Activated T-cell treated with anti-CD3 and anti-CD28 coated beads, Interleukin-2, amount 50 U/mL, for 4 hours (primary cell): ENCODE results near the gene SLC4A3. TPM values are rescaled to one million over a fixed set of nuclear protein-coding genes. Genes with fewer than 3 reads are reported as not detected.

Experiments
- ATAC-seq, 2 donors: fragments of 200-7000 bp; cut with Tn5 transposase; one replicate each; pipeline ENCODE4 v1.10.0; 2021
- DNase-seq: peaks from one replicate; pipeline ENCODE4 v3.0.0-alpha.2; 2020
- H3K27me3 Mint-ChIP-seq: one replicate; pipeline ENCODE4 v1.8.0; 2021; ENCODE audit warnings: low read depth, mixed read lengths
- H3K36me3 Mint-ChIP-seq: one replicate; pipeline ENCODE4 v1.8.0; 2022; ENCODE audit warnings: mixed read lengths; ENCODE audit not compliant: insufficient read depth
- H3K4me1 Mint-ChIP-seq: one replicate; pipeline ENCODE4 v1.8.0; 2021; ENCODE audit warnings: low read depth, mixed read lengths
- H3K4me3 Mint-ChIP-seq: one replicate; pipeline ENCODE4 v1.8.0; 2021; ENCODE audit warnings: mild to moderate bottlenecking, moderate library complexity, mixed read lengths
- H3K9me3 Mint-ChIP-seq: one replicate; pipeline ENCODE4 v1.8.0; 2021; ENCODE audit warnings: mixed read lengths
- total RNA-seq, 3 donors: library from RNA; stranded (reverse); gene quantifications; one replicate each; pipeline ENCODE4 v1.2.1, GENCODE V29; 2021

Gene SLC4A3
- total RNA-seq, 3 donors from 2014 or later = 0.05 to 0.15 TPM; not detected in 1

DNA sequence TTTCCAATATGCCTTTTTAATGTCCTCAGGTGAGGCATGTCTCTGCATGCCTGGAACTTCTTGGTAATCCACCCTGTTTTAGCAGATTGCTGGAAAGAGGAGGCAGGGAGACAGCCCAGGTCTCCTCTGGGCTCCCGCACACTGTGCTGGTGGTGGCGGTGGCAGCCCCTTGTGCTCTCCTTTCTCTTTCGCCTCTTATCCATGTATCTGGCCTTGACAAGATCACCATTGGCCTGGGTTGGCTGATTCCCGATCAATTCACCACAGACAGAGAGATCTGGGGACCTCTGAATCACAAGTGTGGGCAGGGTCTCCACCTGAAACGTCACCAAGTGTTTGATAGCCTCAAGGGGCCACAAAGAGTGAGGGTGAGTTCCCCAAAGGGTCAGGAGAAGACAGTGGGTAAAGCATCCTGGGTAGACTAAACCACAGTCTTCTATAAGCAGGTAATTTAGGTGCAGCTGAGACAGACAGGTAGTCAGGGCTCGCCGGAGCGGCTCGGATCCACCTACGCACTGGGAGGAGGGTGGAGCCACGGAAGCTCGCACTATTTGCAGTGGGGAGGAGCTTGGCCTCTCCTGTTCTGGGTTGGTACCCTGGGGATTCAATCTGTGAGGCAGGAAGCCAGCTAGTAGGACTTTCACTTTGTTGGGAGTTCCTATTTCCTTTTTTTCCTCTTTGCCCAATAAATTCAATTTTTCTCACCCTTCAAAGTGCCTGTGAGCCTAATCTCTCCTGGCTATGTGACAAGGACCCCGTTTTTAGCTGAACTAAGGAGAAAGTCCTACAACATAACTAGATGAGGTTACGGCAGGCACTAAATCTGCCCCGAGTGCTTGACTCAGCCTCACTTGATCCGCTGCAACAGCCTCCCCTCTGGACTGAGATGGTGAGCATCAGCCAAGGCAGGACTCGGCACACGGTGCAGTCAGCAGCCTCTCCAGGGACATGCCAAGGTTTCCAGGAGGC is 57.6 kb downstream of the SLC4A3 start:
- DNase-seq (peak; percentile 35), ATAC-seq (peak; percentile 79 to 95)
- Mint-ChIP-seq H3K4me1 (peaks cover 5% of the 10 kb centered on the region), H3K36me3 (no peaks in the 10 kb centered on the region), H3K4me3 (peak overlapping the region; percentile 58), H3K9me3 (peaks cover 3% of the 10 kb centered on the region), H3K27me3 (peaks cover 29% of the 10 kb centered on the region)

DNA sequence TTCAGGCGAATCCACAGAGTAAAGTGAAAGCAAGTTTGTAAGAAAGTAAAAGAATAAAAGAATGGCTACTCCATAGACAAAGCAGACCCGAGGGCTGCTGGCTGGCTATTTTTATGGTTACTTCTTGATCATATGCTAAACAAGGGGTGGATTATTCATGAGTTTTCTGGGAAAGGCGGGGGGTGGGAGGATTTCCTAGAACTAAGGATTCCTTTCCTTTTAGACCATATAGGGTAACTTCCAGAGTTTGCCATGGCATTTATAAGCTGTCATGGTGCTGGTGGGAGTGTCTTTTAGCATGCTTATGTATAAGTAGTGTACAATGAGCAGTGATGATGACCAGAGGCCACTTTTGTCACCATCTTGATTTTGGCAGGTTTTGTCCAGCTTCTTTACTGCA is 59.8 kb downstream of the SLC4A3 start:
- ATAC-seq (no peak), DNase-seq (no peak)
- Mint-ChIP-seq H3K9me3 (peaks cover 3% of the 10 kb centered on the region), H3K4me3 (no peak overlapping the region), H3K36me3 (no peaks in the 10 kb centered on the region), H3K4me1 (peaks cover 5% of the 10 kb centered on the region), H3K27me3 (peaks cover 45% of the 10 kb centered on the region)

DNA sequence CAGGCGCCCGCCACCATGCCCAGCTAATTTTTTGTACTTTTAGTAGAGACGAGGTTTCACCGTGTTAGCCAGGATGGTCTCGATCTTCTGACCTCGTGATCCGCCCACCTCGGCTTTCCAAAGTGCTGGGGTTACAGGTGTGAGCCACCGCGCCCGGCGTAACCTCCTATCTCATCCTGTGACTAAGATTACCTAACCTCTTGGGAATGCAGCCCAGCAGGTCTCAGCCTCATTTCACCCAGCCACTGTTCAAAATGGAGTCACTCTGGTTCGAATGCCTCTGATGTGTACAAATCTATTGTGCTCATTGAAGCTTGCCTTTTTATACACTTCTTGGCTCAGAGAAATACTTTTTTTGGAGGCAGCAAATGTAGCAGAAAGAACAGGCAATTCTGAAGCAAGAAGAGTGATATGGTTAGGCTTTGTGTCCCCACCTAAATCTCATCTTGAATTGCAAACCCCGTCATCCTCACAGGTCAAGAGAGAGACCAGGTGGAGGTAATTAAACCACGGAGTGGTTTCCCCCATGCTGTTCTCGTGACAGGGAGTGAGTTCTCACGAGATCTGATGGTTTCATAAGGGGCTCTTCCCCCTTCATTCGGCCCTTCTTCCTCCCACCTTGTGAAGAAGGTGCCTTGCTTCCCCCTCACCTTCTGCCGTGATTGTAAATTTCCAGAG is 60.6 kb downstream of the SLC4A3 start:
- H3K27me3 Mint-ChIP-seq = peaks cover 44% of the 10 kb centered on the region

DNA sequence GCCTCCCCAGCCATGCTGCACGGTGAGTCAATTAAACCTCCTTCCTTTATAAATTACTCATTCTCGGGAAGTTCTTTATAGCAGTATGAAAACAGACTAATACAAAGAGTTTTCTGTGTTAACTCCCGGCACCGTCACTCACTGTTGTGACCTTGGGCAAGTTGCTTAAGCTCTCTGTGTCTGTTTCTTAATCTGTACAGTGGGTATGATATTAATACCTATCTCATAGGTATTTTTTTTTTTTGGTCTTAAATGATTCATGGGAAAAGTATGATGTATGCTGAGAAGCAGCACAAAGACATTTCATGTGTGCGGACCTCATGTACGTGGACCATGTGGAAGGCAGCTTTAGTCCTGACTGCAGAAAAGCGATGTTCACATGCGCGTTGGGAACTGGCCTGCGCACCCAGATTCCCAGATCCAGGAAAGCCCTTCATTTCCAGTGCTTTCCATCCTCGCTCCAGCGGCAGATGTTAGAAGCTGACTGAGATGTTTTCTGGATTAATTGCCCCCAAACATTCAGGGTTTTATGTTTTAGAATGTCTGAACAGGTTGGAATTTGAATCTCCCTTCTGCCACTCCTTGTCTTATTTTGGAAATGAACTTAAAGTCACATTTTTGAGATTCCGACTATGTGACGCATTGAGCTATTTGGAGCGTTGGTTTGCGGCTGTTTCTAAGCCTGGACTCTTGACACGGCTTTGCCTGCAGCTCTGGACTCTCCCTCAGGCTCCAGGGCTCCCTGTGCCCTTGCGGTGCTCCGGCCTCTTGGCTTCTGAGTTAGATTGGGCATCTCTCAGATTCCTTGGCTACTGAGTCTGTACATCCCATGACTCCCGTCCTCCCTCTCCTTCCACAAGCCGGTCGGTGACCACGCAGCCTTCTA is 61.4 kb downstream of the SLC4A3 start:
- no peaks in the 10 kb centered on the region for H3K9me3 Mint-ChIP-seq
- H3K4me1 Mint-ChIP-seq = peaks cover 5% of the 10 kb centered on the region
- H3K4me3 Mint-ChIP-seq = no peak overlapping the region
- ATAC-seq (no peak), DNase-seq (no peak)
- peaks cover 52% of the 10 kb centered on the region for H3K27me3 Mint-ChIP-seq
- H3K36me3 Mint-ChIP-seq = no peaks in the 10 kb centered on the region

More for the DNA sequence above, 60.6 kb downstream of the SLC4A3 start:
- no peaks in the 10 kb centered on the region for H3K36me3 Mint-ChIP-seq
- H3K9me3 Mint-ChIP-seq = peaks cover 3% of the 10 kb centered on the region
- ATAC-seq (no peak), DNase-seq (no peak)
- no peak overlapping the region for H3K4me3 Mint-ChIP-seq
- H3K4me1 Mint-ChIP-seq = peaks cover 5% of the 10 kb centered on the region

GRCh38 chr2:219689676-219690628 is 62.5 kb downstream of the SLC4A3 start:
- peaks cover 49% of the 10 kb centered on the region for H3K27me3 Mint-ChIP-seq
- DNase-seq = peak; percentile 6

GRCh38 chr2:219691571-219691970 is 64.1 kb downstream of the SLC4A3 start:
- H3K4me3 Mint-ChIP-seq = no peak overlapping the region
- peaks cover 3% of the 10 kb centered on the region for H3K9me3 Mint-ChIP-seq
- peaks cover 50% of the 10 kb centered on the region for H3K27me3 Mint-ChIP-seq
- H3K4me1 Mint-ChIP-seq = no peaks in the 10 kb centered on the region
- ATAC-seq (no peak), DNase-seq (no peak)
- no peaks in the 10 kb centered on the region for H3K36me3 Mint-ChIP-seq

More at GRCh38 chr2:219689676-219690628, 62.5 kb downstream of the SLC4A3 start:
- no peaks in the 10 kb centered on the region for H3K36me3 Mint-ChIP-seq
- ATAC-seq = no peak
- no peaks in the 10 kb centered on the region for H3K9me3 Mint-ChIP-seq
- no peak overlapping the region for H3K4me3 Mint-ChIP-seq
- H3K4me1 Mint-ChIP-seq = peaks cover 5% of the 10 kb centered on the region

Other genes with a start within 250 kb of the SLC4A3 start
- gene DNPEP, start 239.7 kb upstream of the SLC4A3 start, total RNA-seq = 100 to 1,000 TPM; 187 to 222 (median 221) TPM
- gene DES, start 209.3 kb upstream of the SLC4A3 start, total RNA-seq = under 1 TPM; 0.49 to 0.61 (median 0.58) TPM
- gene SPEG, start 192.8 kb upstream of the SLC4A3 start, total RNA-seq = 1 to 10 TPM in 1 of 3 donors, under 1 TPM in 2; 0.74 to 2.1 (median 0.79) TPM
- 10 to 100 TPM; 36.8 to 47.9 (median 46.7) TPM for gene GMPPA, start 128.7 kb upstream of the SLC4A3 start, total RNA-seq
- under 1 TPM in 1 of 3 donors, not detected in 2; 0.08 TPM for gene ASIC4, start 113.1 kb upstream of the SLC4A3 start, total RNA-seq
- gene CHPF, start 83.8 kb upstream of the SLC4A3 start, total RNA-seq = 10 to 100 TPM; 38.3 to 42.0 (median 40.3) TPM
- 1 to 10 TPM; 3.6 to 4.8 (median 4.3) TPM for gene TMEM198, start 83.6 kb upstream of the SLC4A3 start, total RNA-seq
- 1 to 10 TPM in 1 of 3 donors, under 1 TPM in 2; 0.37 to 1.1 (median 0.60) TPM for gene OBSL1, start 56.1 kb upstream of the SLC4A3 start, total RNA-seq
- not detected for gene INHA, start 55.3 kb upstream of the SLC4A3 start, total RNA-seq
- gene STK11IP, start 29.8 kb upstream of the SLC4A3 start, total RNA-seq = 10 to 100 TPM; 32.4 to 37.1 (median 36.0) TPM